Adrenal gland (tissue), 12 donors: ENCODE measurements around the gene NRXN3. TPM values are rescaled to one million over a fixed set of nuclear protein-coding genes. Genes with fewer than 3 reads are reported as not detected.

Source experiments
- DNase-seq, 7 donors: peaks; one replicate each; pipeline ENCODE4 v3.0.0-alpha.2; 2019 to 2020
- H3K27ac ChIP-seq, 5 donors: fragments of 200-600 bp; sonication (generic) in 4 of 5; 1 replicate in 3 of 5; 2 replicates in 2 of 5; pipeline versions ENCODE4 v1.5.1 to v1.8.0; 2016 to 2020; ENCODE audit warnings: mild to moderate bottlenecking in 1 of 5
- H3K27me3 ChIP-seq: fragments of 200-600 bp; 2 replicates; pipeline ENCODE4 v1.8.0; 2021
- H3K36me3 ChIP-seq, 2 donors: fragments of 200-600 bp; replicated peaks in 1 of 2; 1 replicate in 1 of 2; 2 replicates in 1 of 2; pipeline versions ENCODE4 v1.5.1 to v1.8.0; 2018 to 2022
- H3K4me1 ChIP-seq, 2 donors: fragments of 200-600 bp; replicated peaks in 1 of 2; 1 replicate in 1 of 2; 2 replicates in 1 of 2; pipeline versions ENCODE4 v1.5.1 to v1.8.0; 2018 to 2021
- H3K4me3 ChIP-seq, 4 donors: fragments of 200-600 bp; sonication (generic) in 3 of 4; one replicate each; pipeline ENCODE4 v1.5.1; 2016 to 2018
- H3K9me3 ChIP-seq, 3 donors: fragments of 200-600 bp; sonication (generic) in 1 of 3; replicated peaks in 1 of 3; 1 replicate in 2 of 3; 2 replicates in 1 of 3; pipeline versions ENCODE4 v1.5.1 to v1.8.0; 2016 to 2021
- POLR2A ChIP-seq, 2 donors: fragments of 450-650 bp; IDR thresholded peaks; one replicate each; pipeline ENCODE4 v1.6.1; 2017; ENCODE audit warnings: antibody characterized with exemption in 2 of 2, mild to moderate bottlenecking in 2 of 2, moderate library complexity in 1 of 2
- WGBS, 4 donors: extraction: QIAGEN DNeasy Blood & Tissue Kit in 2 of 4; methylation state at CpG; one replicate each; pipeline versions ENCODE4 v1.1.5 to v1.1.7; 2013 to 2017; 5-methylcytosine and 5-hydroxymethylcytosine counted together
- intact Hi-C, 2 donors: fragments of 100-400 bp; cut with DNase I; formaldehyde crosslinking; loops; one replicate each; pipeline versions ENCODE4 v1.14.1 to v1.15.0; 2022 to 2023
- polyA plus RNA-seq, 3 donors: library from polyadenylated mRNA; stranded (reverse); fragments of 200-250 nt in 2 of 3; fragments of 350-450 nt in 1 of 3; fragmentation: Illumina TruSeq in 1 of 3; extraction: RNeasy Lipid Tissue Mini Kit (QIAGEN cat#74804) in 1 of 3; gene quantifications; one replicate each; pipeline ENCODE4 v1.2.3, GENCODE V29; 2013 to 2014
- total RNA-seq, 9 donors: library from RNA; depleted of rRNA in 4 of 9; stranded (reverse); fragments of >200 nt in 4 of 9; fragments of 120-200 nt in 1 of 9; fragmentation: NEBNext Ultra II Directional in 1 of 9; extraction: Animal tissue kit (Norgen Biotek cat#: 25700) in 1 of 9; gene quantifications; one replicate each; pipeline versions ENCODE4 v1.1.0 to v1.2.4, GENCODE V29; 2013 to 2023
- TF ChIP-seq, protein P1 (sequence below), 6 experiments: fragments of 450-650 bp in 4 of 6; fragments of 200-600 bp in 2 of 6; sonication (generic) in 1 of 6; IDR thresholded peaks; 1 replicate in 5 of 6; 2 replicates in 1 of 6; pipeline versions ENCODE4 v1.5.1 to v1.8.0; 2016 to 2021; ENCODE audit warnings: antibody characterized with exemption in 6 of 6, mild to moderate bottlenecking in 2 of 6, moderate library complexity in 1 of 6
- donor health status: healthy with polysubstance abuse.
- donor health status: Bipolar disorder and iron deficiency.
- donor health status: DM: yes; HTN: yes; CAD: no.
- donor health status: DM: no; HTN: no; CAD: no.
- donor health status: DM: no; HTN: no; CAD: no.
- donor health status: DM: yes; HTN: yes; CAD: no.

NRXN3 gene
- total and polyA plus RNA-seq, 12 donors: 0.09 to 8.5 (median 1.6) TPM

DNA sequence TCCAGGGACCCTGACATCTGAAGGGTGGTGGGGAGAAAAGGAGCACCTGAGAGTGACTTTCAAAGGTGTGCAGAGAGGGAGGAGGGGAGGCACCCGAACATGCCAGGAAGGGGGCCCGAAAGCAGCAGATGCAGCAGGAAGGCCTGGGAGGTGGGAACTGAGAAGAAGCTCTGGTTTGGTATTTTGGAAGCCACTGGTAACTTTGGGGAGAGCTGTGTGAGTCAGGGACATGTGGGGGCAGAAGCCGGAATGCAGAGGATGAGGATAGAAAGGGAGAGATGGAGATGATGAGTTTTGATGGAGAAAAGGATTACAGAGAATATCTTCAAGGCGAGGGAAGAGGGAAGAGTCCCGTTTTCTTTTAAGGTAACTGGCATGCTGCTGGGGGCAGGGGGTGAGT lies 50.1 kb downstream of the NRXN3 start:
- 69 to 83% (median 76%) methylated on average over 5 of the region's 5 CpGs for WGBS, 4 donors
- no peak for DNase-seq
- Histone ChIP-seq H3K27ac (no peak overlapping the region), H3K27me3 (no peaks in the 10 kb centered on the region), H3K36me3 (no peaks in the 10 kb centered on the region), H3K4me3 (no peak overlapping the region), H3K9me3 (no peaks in the 10 kb centered on the region), H3K4me1 (no peaks in the 10 kb centered on the region)
- no peak for TF ChIP-seq POLR2A (IDR thresholded peaks at IDR 0.05)
- TF ChIP-seq, protein P1, sequence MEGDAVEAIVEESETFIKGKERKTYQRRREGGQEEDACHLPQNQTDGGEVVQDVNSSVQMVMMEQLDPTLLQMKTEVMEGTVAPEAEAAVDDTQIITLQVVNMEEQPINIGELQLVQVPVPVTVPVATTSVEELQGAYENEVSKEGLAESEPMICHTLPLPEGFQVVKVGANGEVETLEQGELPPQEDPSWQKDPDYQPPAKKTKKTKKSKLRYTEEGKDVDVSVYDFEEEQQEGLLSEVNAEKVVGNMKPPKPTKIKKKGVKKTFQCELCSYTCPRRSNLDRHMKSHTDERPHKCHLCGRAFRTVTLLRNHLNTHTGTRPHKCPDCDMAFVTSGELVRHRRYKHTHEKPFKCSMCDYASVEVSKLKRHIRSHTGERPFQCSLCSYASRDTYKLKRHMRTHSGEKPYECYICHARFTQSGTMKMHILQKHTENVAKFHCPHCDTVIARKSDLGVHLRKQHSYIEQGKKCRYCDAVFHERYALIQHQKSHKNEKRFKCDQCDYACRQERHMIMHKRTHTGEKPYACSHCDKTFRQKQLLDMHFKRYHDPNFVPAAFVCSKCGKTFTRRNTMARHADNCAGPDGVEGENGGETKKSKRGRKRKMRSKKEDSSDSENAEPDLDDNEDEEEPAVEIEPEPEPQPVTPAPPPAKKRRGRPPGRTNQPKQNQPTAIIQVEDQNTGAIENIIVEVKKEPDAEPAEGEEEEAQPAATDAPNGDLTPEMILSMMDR (IDR thresholded peaks at IDR 0.05): no peak
- intact Hi-C loops: no loop called here

DNA sequence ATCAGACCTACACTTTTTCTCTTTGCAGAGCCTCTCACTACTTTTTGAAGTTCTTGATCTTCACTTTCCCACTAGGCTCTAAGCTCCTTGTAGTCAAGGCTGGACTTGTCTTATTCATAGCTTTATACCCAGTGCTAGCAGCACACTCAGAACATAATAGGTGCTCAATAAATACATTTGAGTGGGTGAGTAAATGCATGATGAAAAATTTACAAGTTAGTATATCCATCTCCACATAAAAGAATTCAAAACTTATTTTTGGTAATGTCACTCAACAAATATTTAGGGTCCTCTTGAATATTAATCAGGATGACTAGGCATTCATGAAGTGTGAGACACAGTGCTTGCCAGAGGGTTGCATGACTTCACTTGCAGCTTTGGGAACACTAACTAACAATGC lies 52.6 kb downstream of the NRXN3 start:
- Histone ChIP-seq H3K9me3 (no peaks in the 10 kb centered on the region), H3K4me1 (no peaks in the 10 kb centered on the region), H3K27me3 (no peaks in the 10 kb centered on the region), H3K36me3 (no peaks in the 10 kb centered on the region), H3K4me3 (no peak overlapping the region), H3K27ac (no peak overlapping the region)
- TF ChIP-seq, protein P1 (IDR thresholded peaks at IDR 0.05): no peak
- TF ChIP-seq POLR2A (IDR thresholded peaks at IDR 0.05): no peak
- intact Hi-C loops: no loop called here
- DNase-seq: no peak

DNA sequence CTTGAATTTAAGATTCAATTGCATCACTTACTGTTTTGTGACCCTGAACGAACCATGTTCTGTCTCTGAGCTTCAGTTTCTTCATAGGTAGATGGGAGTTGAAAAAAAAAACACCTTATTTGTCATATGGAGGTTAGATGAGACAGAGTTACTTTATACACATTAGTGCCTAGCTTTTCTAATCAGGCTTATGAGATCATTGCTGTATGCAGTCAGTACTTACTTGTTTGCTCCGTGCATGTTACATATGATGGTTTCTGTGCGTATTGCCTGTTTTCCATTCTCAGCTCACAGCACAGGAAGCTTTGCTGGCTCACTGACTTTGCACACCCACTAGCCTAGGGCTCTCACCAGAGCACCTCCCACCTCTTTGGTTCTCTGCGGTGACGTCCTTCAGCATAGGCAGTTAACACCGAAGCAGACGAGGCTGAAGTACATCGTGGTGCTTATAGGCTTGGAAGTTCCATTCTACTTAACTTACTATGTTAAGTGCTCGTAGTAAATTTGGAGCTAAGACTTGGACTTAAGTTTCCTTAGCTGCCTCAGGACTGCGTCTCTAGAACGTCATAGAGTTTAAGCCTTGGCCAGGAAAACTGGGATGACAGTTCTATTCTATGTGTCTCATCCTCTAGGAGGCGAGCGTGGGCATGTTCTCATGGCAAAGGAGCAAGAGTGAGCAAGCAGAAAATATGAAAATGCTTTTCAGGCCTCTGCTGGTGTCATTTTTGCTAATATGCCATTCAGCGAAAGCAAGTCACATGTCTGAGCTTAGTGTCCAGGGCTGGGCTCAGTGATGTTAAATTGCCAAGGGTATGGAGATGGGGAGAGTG lies 57.3 kb downstream of the NRXN3 start:
- 67 to 76% (median 75%) methylated on average over 14 of the region's 14 CpGs for WGBS, 4 donors
- intact Hi-C loops: no loop called here

DNA sequence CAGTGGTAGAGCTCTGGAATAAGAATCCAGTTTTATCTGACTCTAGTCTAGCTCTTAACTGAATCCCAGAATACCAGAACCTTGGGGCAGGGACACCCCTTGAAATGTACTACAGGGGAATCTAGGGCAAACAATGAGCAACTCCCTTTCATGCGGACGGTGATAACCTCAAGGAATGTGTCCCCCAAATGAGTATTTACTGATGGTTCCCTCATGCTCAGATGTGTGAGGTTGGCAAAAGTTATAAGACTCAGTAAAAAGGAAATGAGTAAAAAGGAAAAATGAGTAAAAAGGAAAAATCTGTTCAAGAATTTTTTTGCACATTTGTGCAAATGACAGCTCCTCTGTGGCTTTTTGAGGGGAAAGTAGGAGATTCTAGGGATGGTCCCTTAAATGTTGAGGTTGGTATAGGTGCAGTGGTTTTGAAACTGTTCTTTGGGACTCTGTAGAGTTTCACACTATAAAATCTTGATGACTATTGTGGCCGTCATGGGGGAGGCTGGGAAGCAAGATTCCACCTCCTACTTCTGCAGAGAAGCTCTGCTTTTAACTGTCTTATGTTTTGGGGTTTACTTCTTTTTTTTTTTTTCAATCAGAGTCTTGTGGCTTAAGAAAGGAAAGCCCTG lies 58.6 kb downstream of the NRXN3 start:
- intact Hi-C loops: no loop called here
- WGBS, 4 donors: 64 to 79% (median 70%) methylated on average over 3 of the region's 3 CpGs

More for the DNA sequence above, 57.3 kb downstream of the NRXN3 start:
- Histone ChIP-seq H3K27me3 (no peaks in the 10 kb centered on the region), H3K4me1 (no peaks in the 10 kb centered on the region), H3K27ac (no peak overlapping the region), H3K4me3 (no peak overlapping the region), H3K36me3 (no peaks in the 10 kb centered on the region), H3K9me3 (no peaks in the 10 kb centered on the region)
- no peak for TF ChIP-seq POLR2A (IDR thresholded peaks at IDR 0.05)
- TF ChIP-seq, protein P1 (IDR thresholded peaks at IDR 0.05): no peak
- no peak for DNase-seq

More for the DNA sequence above, 58.6 kb downstream of the NRXN3 start:
- DNase-seq: no peak
- Histone ChIP-seq H3K9me3 (no peaks in the 10 kb centered on the region), H3K4me3 (no peak overlapping the region), H3K27me3 (no peaks in the 10 kb centered on the region), H3K27ac (no peak overlapping the region), H3K36me3 (no peaks in the 10 kb centered on the region), H3K4me1 (no peaks in the 10 kb centered on the region)
- TF ChIP-seq, protein P1 (IDR thresholded peaks at IDR 0.05): no peak
- TF ChIP-seq POLR2A (IDR thresholded peaks at IDR 0.05): no peak
